ENCODE data around the gene HSP90AB1. TPM values are rescaled to one million over a fixed set of nuclear protein-coding genes. Genes with fewer than 3 reads are reported as not detected.
A peak's percentile ranks its signal among the peaks of the same experiment; 100 is the strongest.

Gene HSP90AB1
- total and polyA plus RNA-seq, 9 of the 15 experiments (the other 6 are each of a cell fraction or from before 2014, with no cell fraction given), result 1,780 to 3,358 (median 2,262) TPM

DNA sequence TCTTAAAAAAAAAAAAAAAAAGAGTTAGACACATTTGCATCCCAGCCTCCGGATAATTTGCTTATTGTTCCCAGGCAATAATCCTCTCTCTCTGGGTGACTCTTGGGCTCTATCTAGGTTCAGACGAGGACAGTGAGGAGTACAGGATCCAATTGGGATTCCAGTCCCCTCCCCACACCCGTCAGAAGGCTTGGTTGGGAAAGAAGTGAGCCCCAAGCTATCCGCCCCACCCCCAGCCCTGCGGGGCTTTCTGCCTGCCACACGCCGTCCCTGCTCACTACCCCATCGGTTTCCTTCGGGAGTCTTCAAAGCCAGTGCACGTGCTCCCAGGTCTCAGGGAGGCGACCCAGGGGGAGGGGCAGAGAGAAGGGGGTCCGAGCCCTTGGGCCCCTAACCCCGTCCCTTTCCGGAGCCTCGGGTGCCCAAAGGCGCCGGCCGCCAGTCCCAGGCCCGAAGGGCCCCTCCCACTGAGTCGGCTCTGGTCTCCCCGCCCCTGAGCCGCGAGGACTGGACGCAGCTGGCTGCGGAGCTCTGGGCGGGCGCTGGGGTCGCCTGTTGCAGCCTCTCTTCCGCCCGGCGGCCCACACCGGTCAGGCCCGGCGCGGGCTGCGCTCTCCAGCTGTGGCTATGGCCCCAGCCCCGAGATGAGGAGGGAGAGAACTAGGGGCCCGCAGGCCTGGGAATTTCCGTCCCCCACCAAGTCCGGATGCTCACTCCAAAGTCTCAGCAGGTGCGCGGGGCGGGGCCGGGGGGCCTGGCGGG lies 27.7 kb upstream of the HSP90AB1 start (continued):
- no peak for TF ChIP-seq CHD2 (IDR thresholded peaks at IDR 0.05; ENCODE audit: low read depth, low read length)
- TF ChIP-seq DPF2 (IDR thresholded peaks at IDR 0.05), result peak; percentile 37; the same call in 1 of the 2 replicates
- TF ChIP-seq, protein P1, sequence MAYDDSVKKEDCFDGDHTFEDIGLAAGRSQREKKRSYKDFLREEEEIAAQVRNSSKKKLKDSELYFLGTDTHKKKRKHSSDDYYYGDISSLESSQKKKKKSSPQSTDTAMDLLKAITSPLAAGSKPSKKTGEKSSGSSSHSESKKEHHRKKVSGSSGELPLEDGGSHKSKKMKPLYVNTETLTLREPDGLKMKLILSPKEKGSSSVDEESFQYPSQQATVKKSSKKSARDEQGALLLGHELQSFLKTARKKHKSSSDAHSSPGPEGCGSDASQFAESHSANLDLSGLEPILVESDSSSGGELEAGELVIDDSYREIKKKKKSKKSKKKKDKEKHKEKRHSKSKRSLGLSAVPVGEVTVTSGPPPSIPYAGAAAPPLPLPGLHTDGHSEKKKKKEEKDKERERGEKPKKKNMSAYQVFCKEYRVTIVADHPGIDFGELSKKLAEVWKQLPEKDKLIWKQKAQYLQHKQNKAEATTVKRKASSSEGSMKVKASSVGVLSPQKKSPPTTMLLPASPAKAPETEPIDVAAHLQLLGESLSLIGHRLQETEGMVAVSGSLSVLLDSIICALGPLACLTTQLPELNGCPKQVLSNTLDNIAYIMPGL (CRISPR knock-in tag; IDR thresholded peaks at IDR 0.05), result no peak
- TF ChIP-seq HNRNPK (IDR thresholded peaks at IDR 0.05; ENCODE audit: low read depth, low read length, poor library complexity, severe bottlenecking), result peak; percentile 56
- TF ChIP-seq, protein P2, sequence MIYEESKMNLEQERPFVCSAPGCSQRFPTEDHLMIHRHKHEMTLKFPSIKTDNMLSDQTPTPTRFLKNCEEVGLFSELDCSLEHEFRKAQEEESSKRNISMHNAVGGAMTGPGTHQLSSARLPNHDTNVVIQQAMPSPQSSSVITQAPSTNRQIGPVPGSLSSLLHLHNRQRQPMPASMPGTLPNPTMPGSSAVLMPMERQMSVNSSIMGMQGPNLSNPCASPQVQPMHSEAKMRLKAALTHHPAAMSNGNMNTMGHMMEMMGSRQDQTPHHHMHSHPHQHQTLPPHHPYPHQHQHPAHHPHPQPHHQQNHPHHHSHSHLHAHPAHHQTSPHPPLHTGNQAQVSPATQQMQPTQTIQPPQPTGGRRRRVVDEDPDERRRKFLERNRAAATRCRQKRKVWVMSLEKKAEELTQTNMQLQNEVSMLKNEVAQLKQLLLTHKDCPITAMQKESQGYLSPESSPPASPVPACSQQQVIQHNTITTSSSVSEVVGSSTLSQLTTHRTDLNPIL (CRISPR knock-in tag; IDR thresholded peaks at IDR 0.05), result no peak
- TF ChIP-seq ZNF512 (tag; IDR thresholded peaks at IDR 0.05), result no peak
- TF ChIP-seq ARID1B (IDR thresholded peaks at IDR 0.05), result peak; percentile 33; the same call in 1 of the 2 replicates
- TF ChIP-seq ETV5 (CRISPR knock-in tag; IDR thresholded peaks at IDR 0.05; ENCODE audit: low read depth), result peak; percentile 75
- TF ChIP-seq FUS (optimal IDR thresholded peaks at IDR 0.05; ENCODE audit: low read depth, low read length), result no peak
- TF ChIP-seq CTCF (IDR thresholded peaks at IDR 0.05 in 2 of 3, conservative IDR thresholded peaks at IDR 0.05 in 1 of 3; ENCODE audit: insufficient read depth in 2 of 3, low read depth in 1 of 3, low read length in 3 of 3), result no peak
- TF ChIP-seq SRSF3 (IDR thresholded peaks at IDR 0.05; ENCODE audit: insufficient read depth, low read length), result no peak
- no peak for TF ChIP-seq ZNF408 (CRISPR knock-in tag; IDR thresholded peaks at IDR 0.05; ENCODE audit: low read depth)
- peak; percentile 94 for TF ChIP-seq L3MBTL2 (IDR thresholded peaks at IDR 0.05)
- TF ChIP-seq MEF2A (IDR thresholded peaks at IDR 0.05; ENCODE audit: control insufficient read depth, low read depth, low read length), result no peak
- TF ChIP-seq MTA1 (IDR thresholded peaks at IDR 0.05; ENCODE audit: borderline replicate concordance), result no peak
- no peak for TF ChIP-seq GTF2E2 (tag; IDR thresholded peaks at IDR 0.05)
- TF ChIP-seq, protein P3, sequence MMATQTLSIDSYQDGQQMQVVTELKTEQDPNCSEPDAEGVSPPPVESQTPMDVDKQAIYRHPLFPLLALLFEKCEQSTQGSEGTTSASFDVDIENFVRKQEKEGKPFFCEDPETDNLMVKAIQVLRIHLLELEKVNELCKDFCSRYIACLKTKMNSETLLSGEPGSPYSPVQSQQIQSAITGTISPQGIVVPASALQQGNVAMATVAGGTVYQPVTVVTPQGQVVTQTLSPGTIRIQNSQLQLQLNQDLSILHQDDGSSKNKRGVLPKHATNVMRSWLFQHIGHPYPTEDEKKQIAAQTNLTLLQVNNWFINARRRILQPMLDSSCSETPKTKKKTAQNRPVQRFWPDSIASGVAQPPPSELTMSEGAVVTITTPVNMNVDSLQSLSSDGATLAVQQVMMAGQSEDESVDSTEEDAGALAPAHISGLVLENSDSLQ (IDR thresholded peaks at IDR 0.05), result no peak
- peak; percentile 26 for TF ChIP-seq CHD1 (IDR thresholded peaks at IDR 0.05; ENCODE audit: low read length)
- no peak for TF ChIP-seq ZNF445 (CRISPR knock-in tag; IDR thresholded peaks at IDR 0.05; ENCODE audit: low read depth)

Measured in K562 (cell line).